Right lobe of liver (tissue), 6 donors: ENCODE results near the gene GFI1. TPM values are rescaled to one million over a fixed set of nuclear protein-coding genes. Genes with fewer than 3 reads are reported as not detected.
"Not testable (repeated sequence)": the region's sequence is repeated elsewhere in the genome, so short reads cannot be mapped to it uniquely, and the experiment has no call there.

Experiments used
- ATAC-seq, 4 donors: fragments of 200-7000 bp; cut with Tn5 transposase; one replicate each; pipeline ENCODE4 v1.9.1; 2020; ENCODE audit warnings: mild to moderate bottlenecking in 4 of 4, moderate library complexity in 4 of 4
- DNase-seq, 3 donors: peaks; one replicate each; pipeline ENCODE4 v3.0.0-alpha.2; 2020
- H3K27ac ChIP-seq, 3 donors: fragments of 200-600 bp; one replicate each; pipeline ENCODE4 v1.8.0; 2022
- H3K27me3 ChIP-seq, 2 donors: fragments of 200-600 bp; one replicate each; pipeline ENCODE4 v1.8.0; 2022
- H3K36me3 ChIP-seq, 4 donors: fragments of 200-600 bp; sonication (generic) in 1 of 4; one replicate each; pipeline versions ENCODE4 v1.5.1 to v1.8.0; 2017 to 2022; ENCODE audit warnings: control low read depth in 1 of 4
- H3K4me1 ChIP-seq, 4 donors: fragments of 200-600 bp; sonication (generic) in 1 of 4; one replicate each; pipeline versions ENCODE4 v1.5.1 to v1.8.0; 2017 to 2022; ENCODE audit warnings: control low read depth in 1 of 4
- H3K4me3 ChIP-seq, 3 donors: fragments of 200-600 bp; one replicate each; pipeline ENCODE4 v1.8.0; 2022
- H3K9me3 ChIP-seq, 4 donors: fragments of 200-600 bp; sonication (generic) in 1 of 4; one replicate each; pipeline versions ENCODE4 v1.5.1 to v1.8.0; 2017 to 2022; ENCODE audit warnings: control low read depth in 1 of 4
- POLR2A ChIP-seq: fragments of 450-650 bp; IDR thresholded peaks from one replicate; pipeline ENCODE4 v1.6.1; 2017; ENCODE audit warnings: antibody characterized with exemption, mild to moderate bottlenecking
- WGBS: methylation state at CpG from one replicate; pipeline ENCODE4 v1.1.6; 2018; ENCODE audit warnings: low coverage, low lambda C conversion rate; ENCODE audit not compliant: insufficient coverage; ENCODE audit errors: missing lambda C conversion rate; 5-methylcytosine and 5-hydroxymethylcytosine counted together
- intact Hi-C, 2 donors: fragments of 100-400 bp; cut with DNase I; formaldehyde crosslinking; loops; one replicate each; pipeline versions ENCODE4 v1.11.2 to v1.14.1; 2022
- long read RNA-seq: library from polyadenylated mRNA; unstranded; transcript quantifications from one replicate; pipeline ENCODE4 v2.0.0, GENCODE V29; 2019
- total RNA-seq, 6 experiments: library from RNA; depleted of rRNA in 2 of 6; stranded (reverse); fragments of >200 nt in 2 of 6; fragmentation: NEBNext Ultra II Directional in 3 of 6; extraction: Animal tissue kit (Norgen Biotek cat#: 25700) in 3 of 6; gene quantifications; one replicate each; pipeline versions ENCODE4 v1.1.0 to v1.2.4, GENCODE V29; 2016 to 2023
- TF ChIP-seq, protein P1 (sequence below), 4 donors: fragments of 200-600 bp in 3 of 4; fragments of 450-650 bp in 1 of 4; IDR thresholded peaks; one replicate each; pipeline versions ENCODE4 v1.5.1 to v1.8.0; 2016 to 2022; ENCODE audit warnings: antibody characterized with exemption in 4 of 4, mild to moderate bottlenecking in 2 of 4
- donor health status: DM: no; HTN: yes; CAD: no.
- donor health status: DM: no; HTN: no; CAD: no.
- donor health status: DM: no; HTN: no; CAD: no.
- donor health status: DM: no; HTN: yes; CAD: no.
- donor health status: DM: no; HTN: yes; CAD: no.

Gene GFI1
- under 1 TPM; 0.12 to 0.80 (median 0.42) TPM for total RNA-seq
- long read RNA-seq = 0 reads

DNA sequence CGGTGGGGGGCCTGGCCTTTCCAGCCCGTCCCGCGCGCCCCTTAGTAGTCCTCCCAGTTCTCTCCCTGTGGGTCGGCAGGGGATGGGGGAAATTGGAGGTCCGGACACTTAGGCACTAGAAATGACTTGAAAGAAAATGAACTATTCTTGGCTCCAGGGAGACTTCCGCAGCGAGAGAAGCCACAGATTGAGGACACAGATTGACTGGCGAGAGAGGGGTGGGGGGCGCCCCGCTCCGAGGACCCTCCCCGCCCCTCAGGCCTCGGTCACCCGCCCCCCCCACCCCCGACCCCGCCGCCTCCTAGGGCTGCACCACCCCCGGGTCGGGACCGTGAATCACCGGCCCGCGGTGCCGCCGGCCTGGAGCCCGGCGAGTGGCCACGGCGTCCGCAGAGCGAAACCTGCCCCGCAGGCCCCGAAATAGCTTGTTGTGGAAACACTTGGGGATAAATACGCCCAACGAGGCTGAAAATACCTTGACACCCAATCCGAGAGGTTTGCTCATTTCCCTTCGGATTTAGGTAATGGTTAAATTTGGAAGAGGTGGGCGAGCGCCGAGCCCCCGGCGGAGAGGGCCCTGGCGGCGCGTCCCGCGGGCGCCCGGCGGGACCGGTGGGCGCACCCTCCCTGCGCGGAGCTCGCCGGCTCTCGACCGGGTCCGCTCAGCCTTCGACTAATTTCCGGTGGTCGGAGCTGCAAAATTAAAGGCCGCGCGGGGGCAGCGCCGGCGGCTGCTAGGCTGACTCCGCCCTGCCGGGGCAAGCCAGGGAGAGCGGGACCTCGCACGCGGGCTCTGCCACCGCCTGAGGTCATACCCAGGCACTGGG, at the start of gene GFI1:
TSS of gene GFI1 (minus strand) at position 675 of the 827 bp plus-strand sequence. CDS start 3,438 bp downstream, outside the sequence.
- DNase-seq = peak; percentile 53 to 67 (median 61)
- Histone ChIP-seq H3K27me3 (peaks cover 7 to 48% of the 10 kb centered on the region in 2 donors), H3K4me3 (peak within 1 kb of the TSS; percentile 42 to 50 (median 46)), H3K9me3 (no peaks in the 10 kb centered on the region), H3K36me3 (no peaks in the 10 kb centered on the region), H3K27ac (peak within 1 kb of the TSS in 1 of 3 donors; percentile 24), H3K4me1 (peaks cover 0 to 44% (median 22%) of the 10 kb centered on the region in 4 donors)
- 6% methylated on average over 35 of the region's 77 CpGs for WGBS
- TF ChIP-seq POLR2A = no peak
- TF ChIP-seq, protein P1, sequence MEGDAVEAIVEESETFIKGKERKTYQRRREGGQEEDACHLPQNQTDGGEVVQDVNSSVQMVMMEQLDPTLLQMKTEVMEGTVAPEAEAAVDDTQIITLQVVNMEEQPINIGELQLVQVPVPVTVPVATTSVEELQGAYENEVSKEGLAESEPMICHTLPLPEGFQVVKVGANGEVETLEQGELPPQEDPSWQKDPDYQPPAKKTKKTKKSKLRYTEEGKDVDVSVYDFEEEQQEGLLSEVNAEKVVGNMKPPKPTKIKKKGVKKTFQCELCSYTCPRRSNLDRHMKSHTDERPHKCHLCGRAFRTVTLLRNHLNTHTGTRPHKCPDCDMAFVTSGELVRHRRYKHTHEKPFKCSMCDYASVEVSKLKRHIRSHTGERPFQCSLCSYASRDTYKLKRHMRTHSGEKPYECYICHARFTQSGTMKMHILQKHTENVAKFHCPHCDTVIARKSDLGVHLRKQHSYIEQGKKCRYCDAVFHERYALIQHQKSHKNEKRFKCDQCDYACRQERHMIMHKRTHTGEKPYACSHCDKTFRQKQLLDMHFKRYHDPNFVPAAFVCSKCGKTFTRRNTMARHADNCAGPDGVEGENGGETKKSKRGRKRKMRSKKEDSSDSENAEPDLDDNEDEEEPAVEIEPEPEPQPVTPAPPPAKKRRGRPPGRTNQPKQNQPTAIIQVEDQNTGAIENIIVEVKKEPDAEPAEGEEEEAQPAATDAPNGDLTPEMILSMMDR (IDR thresholded peaks at IDR 0.05) = no peak
- peak; percentile 29 to 36 (median 32) for ATAC-seq
- intact Hi-C loops = no loop called here

DNA sequence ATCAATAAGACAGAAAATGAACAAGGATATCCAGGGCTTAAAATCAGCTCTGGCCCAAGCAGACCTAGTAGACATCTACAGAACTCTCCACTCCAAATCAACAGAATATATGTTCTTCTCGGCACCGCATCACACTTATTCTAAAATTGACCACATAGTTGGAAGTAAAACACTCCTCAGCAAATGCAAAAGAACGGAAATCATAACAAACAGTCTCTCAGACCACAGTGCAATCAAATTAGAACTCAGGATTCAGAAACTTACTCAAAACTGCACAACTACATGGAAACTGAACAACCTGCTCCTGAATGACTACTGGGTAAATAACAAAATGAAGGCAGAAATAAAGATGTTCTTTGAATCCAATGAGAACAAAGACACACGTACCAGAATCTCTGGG, 45.6 kb upstream of the GFI1 start:
- H3K4me1 ChIP-seq = peaks cover 0 to 11% (median 0%) of the 10 kb centered on the region in 4 donors
- H3K27ac ChIP-seq, H3K9me3 ChIP-seq, ATAC-seq, H3K36me3 ChIP-seq, intact Hi-C loops, DNase-seq, H3K27me3 ChIP-seq, H3K4me3 ChIP-seq: not testable (repeated sequence)
- 97% methylated on average over 3 of the region's 4 CpGs for WGBS

DNA sequence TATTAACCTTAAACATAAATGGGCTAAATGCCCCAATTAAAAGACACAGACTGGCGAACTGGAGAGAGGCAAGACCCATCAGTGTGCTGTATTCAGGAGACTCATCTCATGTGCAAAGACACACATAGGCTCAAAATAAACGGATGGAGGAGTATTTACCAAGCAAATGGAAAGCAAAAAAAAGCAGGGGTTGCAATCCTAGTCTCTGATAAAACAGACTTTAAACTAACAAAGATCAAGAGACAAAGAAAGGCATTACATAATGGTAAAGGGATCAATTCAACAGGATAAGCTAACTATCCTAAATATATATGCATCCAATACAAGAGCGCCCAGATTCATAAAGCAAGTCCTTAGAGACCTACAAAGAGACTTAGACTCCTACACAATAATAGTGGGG, 45.2 kb upstream of the GFI1 start:
- H3K4me1 ChIP-seq, H3K27ac ChIP-seq, DNase-seq, H3K4me3 ChIP-seq, H3K27me3 ChIP-seq, H3K36me3 ChIP-seq, ATAC-seq, H3K9me3 ChIP-seq, intact Hi-C loops: not testable (repeated sequence)
- WGBS = 77% methylated on average over 2 of the region's 3 CpGs

DNA sequence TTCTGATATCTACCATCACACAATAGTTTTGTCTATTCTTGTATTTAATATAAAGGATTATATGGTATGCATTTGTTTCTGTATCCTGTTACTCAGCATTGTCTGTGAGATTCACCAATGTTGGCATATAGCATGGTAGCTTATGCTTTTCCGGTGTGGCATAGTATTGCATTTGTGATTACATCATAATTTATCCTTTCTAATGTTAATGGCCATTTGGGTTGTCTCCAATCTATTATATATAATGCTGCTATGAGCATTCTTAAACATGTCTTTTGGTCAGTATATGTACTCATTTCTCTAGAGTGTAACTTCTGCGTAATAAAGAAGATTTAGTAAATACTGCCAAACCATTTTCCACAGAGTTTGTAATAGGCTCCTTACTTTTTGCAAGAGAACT, 40.9 kb upstream of the GFI1 start:
- intact Hi-C loops = no loop called here
- no peaks in the 10 kb centered on the region for H3K27me3 ChIP-seq
- H3K4me1 ChIP-seq = no peaks in the 10 kb centered on the region
- H3K9me3 ChIP-seq = no peaks in the 10 kb centered on the region
- no peak overlapping the region for H3K27ac ChIP-seq
- DNase-seq (no peak), ATAC-seq (no peak)
- no peak overlapping the region for H3K4me3 ChIP-seq
- H3K36me3 ChIP-seq = no peaks in the 10 kb centered on the region
- TF ChIP-seq, protein P1 (IDR thresholded peaks at IDR 0.05) = no peak
- no peak for TF ChIP-seq POLR2A
- 97% methylated on average over 2 of the region's 2 CpGs for WGBS

DNA sequence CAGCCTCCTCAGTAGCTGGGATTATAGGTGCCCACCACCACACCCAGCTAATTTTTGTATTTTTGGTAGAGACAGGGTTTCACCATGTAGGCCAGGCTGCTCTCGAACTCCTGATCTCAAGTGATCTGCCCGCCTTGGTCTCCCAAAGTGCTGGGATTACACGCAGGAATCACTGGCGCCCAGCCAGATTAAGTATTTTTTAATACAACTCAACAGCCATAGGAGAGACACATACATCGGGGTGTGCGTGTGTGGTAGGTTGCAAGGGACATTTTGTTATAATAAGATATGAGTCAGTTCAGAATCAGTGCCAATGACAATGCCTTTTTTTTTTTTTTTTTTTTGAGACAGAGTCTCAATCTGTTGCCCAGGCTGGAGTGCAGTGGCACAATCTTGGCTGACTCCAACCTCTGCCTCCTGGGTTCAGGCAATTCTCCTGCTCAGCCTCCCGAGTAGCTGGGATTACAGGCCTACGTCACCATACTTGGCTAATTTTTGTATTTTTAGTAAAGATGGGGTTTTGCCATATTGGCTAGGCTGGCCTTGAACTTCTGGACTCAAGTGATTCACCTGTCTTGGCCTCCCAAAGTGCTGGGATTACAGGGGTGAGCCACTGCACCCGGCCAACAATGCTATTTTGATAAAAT, 38.3 kb upstream of the GFI1 start:
- H3K4me3 ChIP-seq, intact Hi-C loops, H3K36me3 ChIP-seq, ATAC-seq, H3K27me3 ChIP-seq, H3K9me3 ChIP-seq, DNase-seq, H3K4me1 ChIP-seq, H3K27ac ChIP-seq: not testable (repeated sequence)
- WGBS = 94% methylated on average over 5 of the region's 9 CpGs

DNA sequence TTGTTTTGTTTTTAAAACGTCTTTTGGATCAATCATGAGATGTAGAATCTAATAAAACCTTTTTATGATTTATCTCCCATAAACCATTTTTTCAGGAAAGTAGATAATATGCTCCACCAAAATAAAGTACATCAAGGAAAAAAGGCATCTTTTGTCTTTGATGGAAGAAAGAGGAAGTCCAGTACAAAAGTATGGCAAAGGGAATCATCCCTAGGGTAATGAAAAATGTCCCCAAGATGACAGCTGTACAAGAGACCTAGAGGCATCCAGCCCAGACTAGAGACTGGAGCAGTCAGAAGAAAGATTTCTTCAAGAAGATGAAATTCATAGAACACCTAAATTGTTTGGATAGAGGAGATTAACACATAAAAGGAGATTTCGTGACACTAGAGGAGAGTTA, 32.3 kb upstream of the GFI1 start:
- DNase-seq (no peak), ATAC-seq (no peak)
- H3K4me1 ChIP-seq = no peaks in the 10 kb centered on the region
- no peaks in the 10 kb centered on the region for H3K36me3 ChIP-seq
- H3K9me3 ChIP-seq = no peaks in the 10 kb centered on the region
- TF ChIP-seq, protein P1 (IDR thresholded peaks at IDR 0.05) = no peak
- TF ChIP-seq POLR2A = no peak
- no peak overlapping the region for H3K27ac ChIP-seq
- WGBS = 67% methylated on average over 2 of the region's 2 CpGs
- H3K27me3 ChIP-seq = no peaks in the 10 kb centered on the region
- intact Hi-C loops = no loop called here
- no peak overlapping the region for H3K4me3 ChIP-seq
